BLaER1 treated with 17β-estradiol and CSF1 and Interleukin-3, amounts not matched to agents 10 nM and 100 nM (cell line): Measurements from ENCODE around the gene YWHAQ.
A peak's percentile ranks its signal among the peaks of the same experiment; 100 is the strongest.

Experiments
- H3K27ac ChIP-seq, 11 experiments: shearing (Covaris generic); formaldehyde crosslinking; 2 replicates each; pipeline ENCODE4 v1.8.1; 2022
- H3K27me3 ChIP-seq, 11 experiments: shearing (Covaris generic); formaldehyde crosslinking; 2 replicates each; pipeline ENCODE4 v1.8.1; 2022
- H3K36me3 ChIP-seq, 11 experiments: shearing (Covaris generic); formaldehyde crosslinking; 2 replicates each; pipeline ENCODE4 v1.8.1; 2022
- H3K4me1 ChIP-seq, 10 experiments: shearing (Covaris generic); formaldehyde crosslinking; 2 replicates each; pipeline ENCODE4 v1.8.1; 2022
- H3K4me2 ChIP-seq, 11 experiments: shearing (Covaris generic); formaldehyde crosslinking; 2 replicates each; pipeline ENCODE4 v1.8.1; 2022
- H3K4me3 ChIP-seq, 10 experiments: shearing (Covaris generic); formaldehyde crosslinking; 2 replicates each; pipeline ENCODE4 v1.8.1; 2022
- H3K9ac ChIP-seq, 11 experiments: shearing (Covaris generic); formaldehyde crosslinking; 2 replicates each; pipeline ENCODE4 v1.8.1; 2022
- H3K9me3 ChIP-seq, 11 experiments: shearing (Covaris generic); formaldehyde crosslinking; replicated peaks in 1 of 11; 2 replicates each; pipeline ENCODE4 v1.8.1; 2022
- H4K20me1 ChIP-seq, 11 experiments: shearing (Covaris generic); formaldehyde crosslinking; 2 replicates each; pipeline ENCODE4 v1.8.1; 2022
- Cebpa-rat ChIP-seq, 11 experiments: shearing (Covaris generic); IDR thresholded peaks; 2 replicates each; pipeline ENCODE4 v1.8.1; 2022

The YWHAQ gene

DNA sequence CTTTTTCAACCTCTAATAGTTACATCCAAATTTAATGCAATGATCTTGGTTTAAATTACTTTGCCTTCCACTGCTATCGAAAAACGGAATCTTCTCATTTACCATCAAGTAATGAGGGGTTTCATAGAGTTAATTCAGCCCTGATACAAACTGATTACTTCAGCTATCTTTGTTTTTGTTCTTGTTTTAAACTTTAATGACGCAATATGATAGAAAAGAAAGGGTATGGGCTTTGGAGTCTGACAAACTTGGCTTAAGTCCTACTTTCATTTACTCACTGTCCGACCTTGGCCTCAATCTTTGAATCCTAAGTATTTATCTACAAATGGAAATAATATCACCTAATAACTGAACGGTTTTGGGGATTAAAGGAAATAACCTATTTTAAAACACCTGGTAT, 91.3 kb downstream of the YWHAQ start:
- Histone ChIP-seq H3K4me3 (peak overlapping the region; percentile 15 to 47 (median 36); a peak in 12 of 20 replicates), H3K36me3 (peaks cover 27 to 62% (median 42%) of the 10 kb centered on the region in 11 experiments), H3K4me2 (peak overlapping the region; percentile 63 to 97 (median 77); a peak in 21 of 22 replicates), H3K27me3 (no peaks in the 10 kb centered on the region), H3K9ac (peak overlapping the region; percentile 75 to 87 (median 79)), H3K9me3 (no peaks in the 10 kb centered on the region), H3K4me1 (peaks cover 69 to 92% (median 84%) of the 10 kb centered on the region in 10 experiments), H4K20me1 (peaks cover 0 to 30% (median 8%) of the 10 kb centered on the region in 11 experiments; a peak in 12 of 22 replicates), H3K27ac (peak overlapping the region; percentile 88 to 99 (median 94))
- peak in 2 of 11 experiments; percentile 52 to 70; a peak in 3 of 22 replicates for TF ChIP-seq Cebpa-rat (IDR thresholded peaks at IDR 0.05)

DNA sequence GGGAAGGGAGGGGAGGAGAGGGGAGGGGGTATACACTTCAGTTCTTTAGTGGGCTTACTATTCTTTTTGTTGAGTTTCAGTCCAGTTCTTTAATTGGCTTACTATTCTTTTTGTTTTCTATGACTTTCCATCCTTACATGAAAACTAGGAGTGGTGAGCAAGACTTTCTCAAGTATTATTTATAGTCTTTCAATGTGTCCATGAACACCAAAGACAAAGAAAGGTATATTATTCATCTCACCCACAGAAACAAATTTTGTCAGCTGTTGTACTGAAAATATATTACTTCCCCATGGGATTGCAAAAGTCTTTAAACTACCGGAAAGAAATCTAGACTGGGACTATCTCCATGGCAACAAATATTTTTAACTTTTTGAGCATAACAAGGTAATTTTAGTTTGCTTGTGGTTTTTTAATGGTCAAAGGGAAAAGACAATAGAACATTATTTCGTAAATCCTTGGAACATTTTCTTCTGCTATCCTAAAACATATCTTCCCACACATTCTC, 92.7 kb downstream of the YWHAQ start:
- H3K4me1 ChIP-seq = peaks cover 69 to 92% (median 82%) of the 10 kb centered on the region in 10 experiments
- peak overlapping the region; percentile 75 to 87 (median 79) for H3K9ac ChIP-seq
- TF ChIP-seq Cebpa-rat (IDR thresholded peaks at IDR 0.05) = peak in 5 of 11 experiments; percentile 41 to 91 (median 52); a peak in 7 of 22 replicates
- no peaks in the 10 kb centered on the region for H3K27me3 ChIP-seq
- no peaks in the 10 kb centered on the region for H3K9me3 ChIP-seq
- peaks cover 0 to 25% (median 0%) of the 10 kb centered on the region in 11 experiments; a peak in 5 of 22 replicates for H4K20me1 ChIP-seq
- H3K27ac ChIP-seq = peak overlapping the region; percentile 88 to 99 (median 94)
- H3K4me2 ChIP-seq = peak overlapping the region; percentile 24 to 97 (median 77); a peak in 17 of 22 replicates
- peak overlapping the region in 9 of 10 experiments; percentile 17 to 47 (median 36); a peak in 11 of 20 replicates for H3K4me3 ChIP-seq
- peaks cover 40 to 69% (median 54%) of the 10 kb centered on the region in 11 experiments for H3K36me3 ChIP-seq

DNA sequence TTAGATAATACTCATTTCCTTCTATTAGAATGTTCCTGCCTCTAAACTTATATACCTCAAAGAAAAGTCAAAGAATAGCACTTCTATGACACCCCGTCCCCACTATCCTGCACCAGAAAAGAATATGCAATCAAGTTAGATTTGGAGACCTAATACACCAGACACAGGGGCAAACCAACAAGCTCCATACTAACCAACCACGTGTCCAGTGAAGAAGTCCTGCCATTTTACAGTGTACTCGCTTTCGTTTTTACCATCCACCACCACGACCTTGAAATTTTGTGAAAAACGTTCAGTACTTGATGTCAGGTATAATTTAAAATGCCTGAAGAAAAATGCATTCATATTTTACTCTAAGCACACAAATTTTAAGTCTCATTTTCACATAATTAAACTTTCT, 94.3 kb downstream of the YWHAQ start:
- Histone ChIP-seq H3K4me1 (peaks cover 64 to 84% (median 72%) of the 10 kb centered on the region in 10 experiments), H3K4me3 (peak overlapping the region in 9 of 10 experiments; percentile 55 to 66 (median 58); a peak in 11 of 20 replicates), H3K9ac (peak overlapping the region; percentile 83 to 91 (median 86); a peak in 21 of 22 replicates), H3K27ac (peak overlapping the region; percentile 87 to 99 (median 94); a peak in 21 of 22 replicates), H3K9me3 (no peaks in the 10 kb centered on the region), H3K36me3 (peaks cover 40 to 69% (median 54%) of the 10 kb centered on the region in 11 experiments), H3K4me2 (peak overlapping the region; percentile 68 to 91 (median 83)), H3K27me3 (no peaks in the 10 kb centered on the region), H4K20me1 (peaks cover 0 to 30% (median 6%) of the 10 kb centered on the region in 11 experiments; a peak in 11 of 22 replicates)
- TF ChIP-seq Cebpa-rat (IDR thresholded peaks at IDR 0.05) = no peak

DNA sequence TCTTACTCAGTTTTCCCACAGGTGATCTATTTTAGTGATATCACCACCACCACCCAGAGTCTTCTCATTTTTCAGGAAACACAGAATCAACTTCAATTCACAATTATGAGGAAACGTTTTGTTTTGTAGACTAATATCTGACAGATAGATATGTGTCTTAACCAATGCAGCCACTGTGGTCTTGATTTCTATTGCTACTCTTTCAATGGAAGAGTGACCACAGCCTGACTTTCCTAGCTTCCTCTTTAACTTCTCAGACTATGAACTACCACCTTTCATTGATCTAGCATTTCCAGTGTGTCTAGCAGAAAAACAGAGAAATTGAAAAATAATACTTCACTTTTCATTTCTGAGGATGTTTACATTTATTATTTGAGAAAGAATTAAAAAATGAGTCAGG, 95.6 kb downstream of the YWHAQ start:
- Histone ChIP-seq H3K36me3 (peaks cover 48 to 69% (median 57%) of the 10 kb centered on the region in 11 experiments), H3K27ac (peak overlapping the region in 10 of 11 experiments; percentile 88 to 99 (median 94); a peak in 19 of 22 replicates), H3K4me3 (peak overlapping the region in 1 of 10 experiments; percentile 24; a peak in 1 of 20 replicates), H3K27me3 (no peaks in the 10 kb centered on the region), H4K20me1 (peaks cover 0 to 43% (median 18%) of the 10 kb centered on the region in 11 experiments; a peak in 13 of 22 replicates), H3K4me1 (peaks cover 53 to 70% (median 59%) of the 10 kb centered on the region in 10 experiments), H3K9ac (peak overlapping the region in 7 of 11 experiments; percentile 83 to 91 (median 85); a peak in 9 of 22 replicates), H3K4me2 (peak overlapping the region; percentile 54 to 91 (median 83)), H3K9me3 (no peaks in the 10 kb centered on the region)
- TF ChIP-seq Cebpa-rat (IDR thresholded peaks at IDR 0.05) = no peak
